Right cardiac atrium (tissue), 5 donors: Measurements from ENCODE around the gene CDC37L1. TPM values are rescaled to one million over a fixed set of nuclear protein-coding genes. Genes with fewer than 3 reads are reported as not detected.
"Not testable (repeated sequence)": the region's sequence is repeated elsewhere in the genome, so short reads cannot be mapped to it uniquely, and the experiment has no call there.

Source experiments
- ATAC-seq, 2 donors: fragments of 200-7000 bp; cut with Tn5 transposase; one replicate each; pipeline versions ENCODE4 v1.8.0 to v1.9.1; 2020; ENCODE audit warnings: moderate library complexity in 2 of 2, mild to moderate bottlenecking in 1 of 2
- DNase-seq, 3 donors: peaks; one replicate each; pipeline ENCODE4 v3.0.0-alpha.2; 2020
- H3K27ac ChIP-seq: one replicate; pipeline ENCODE4 v1.5.1; 2013; ENCODE audit warnings: mild to moderate bottlenecking, low read length, control low read depth, moderate library complexity
- H3K27me3 ChIP-seq: one replicate; pipeline ENCODE4 v1.6.1; 2013; ENCODE audit not compliant: control insufficient read depth, insufficient read depth
- H3K4me1 ChIP-seq: one replicate; pipeline ENCODE4 v1.6.1; 2013; ENCODE audit warnings: low read length; ENCODE audit not compliant: control insufficient read depth, insufficient read depth
- H3K4me3 ChIP-seq: one replicate; pipeline ENCODE4 v1.5.1; 2013; ENCODE audit warnings: low read length, control low read depth
- H3K9me3 ChIP-seq: one replicate; pipeline ENCODE4 v1.6.1; 2013; ENCODE audit warnings: low read length; ENCODE audit not compliant: control insufficient read depth
- WGBS: extraction: QIAGEN DNeasy Blood & Tissue Kit; methylation state at CpG from one replicate; pipeline ENCODE4 v1.1.7; 2013; 5-methylcytosine and 5-hydroxymethylcytosine counted together
- intact Hi-C, 4 donors: fragments of 100-400 bp; cut with DNase I; formaldehyde crosslinking; loops; one replicate each; pipeline versions ENCODE4 v1.11.0 to v1.14.0; 2022 to 2023
- polyA plus RNA-seq: library from polyadenylated mRNA; stranded (reverse); fragments of 200-250 nt; gene quantifications from one replicate; pipeline ENCODE4 v1.2.3, GENCODE V29; 2013
- total RNA-seq, 4 donors: library from RNA; stranded (reverse); fragmentation: NEBNext Ultra II Directional; extraction: Animal tissue kit (Norgen Biotek cat#: 25700); gene quantifications; one replicate each; pipeline ENCODE4 v1.2.1, GENCODE V29; 2021
- donor health status: healthy with polysubstance abuse.
- donor health status: DM: no; HTN: yes; CAD: no.
- donor health status: DM: no; HTN: no; CAD: no.
- donor health status: DM: no; HTN: yes; CAD: no; lungs with severe emphysema.
- donor health status: DM: yes; HTN: yes; CAD: no.

The CDC37L1 gene
- total and polyA plus RNA-seq, 5 donors: 23.7 to 48.4 (median 41.2) TPM

DNA sequence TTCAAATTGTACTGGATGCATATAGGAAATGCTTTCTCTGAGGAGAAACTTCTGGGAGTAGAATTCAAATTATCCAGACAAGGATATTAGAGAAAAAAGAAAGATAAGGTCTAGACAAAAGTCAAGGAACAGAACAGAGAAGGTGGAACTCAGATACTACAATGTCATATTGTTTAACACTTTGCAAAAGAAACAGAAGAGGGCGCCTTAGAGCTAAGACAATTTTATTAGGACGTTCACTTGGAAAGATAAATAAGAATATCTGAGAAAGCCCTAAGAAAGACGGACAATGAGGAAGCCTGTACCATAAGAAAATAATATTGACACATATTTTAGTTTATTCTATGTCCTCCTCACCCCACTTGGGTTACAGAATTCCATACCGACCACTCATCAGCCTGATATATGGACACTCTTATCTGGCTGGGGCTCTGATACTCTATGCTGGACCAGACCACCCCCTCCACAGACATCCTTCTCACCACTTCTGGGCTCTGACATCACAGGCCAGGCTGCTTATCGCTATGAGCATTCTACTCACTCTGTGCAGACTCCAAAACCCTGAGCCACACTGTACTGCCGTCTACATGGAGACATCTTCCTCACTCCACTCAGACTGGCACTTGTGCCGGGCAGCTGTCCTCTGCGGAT, 70.8 kb downstream of the CDC37L1 start:
- DNase-seq: no peak
- ATAC-seq: peak in 1 of 2 donors; percentile 66
- Histone ChIP-seq H3K27ac (no peak overlapping the region), H3K9me3 (no peaks in the 10 kb centered on the region), H3K4me1 (peaks cover 2% of the 10 kb centered on the region), H3K4me3 (no peak overlapping the region), H3K27me3 (no peaks in the 10 kb centered on the region)
- WGBS: 19% methylated on average over 8 of the region's 8 CpGs
- intact Hi-C loops: loop anchor here in 2 of 4 donors (10.0 kb wide), 2 partner anchors 685 to 845 kb away; partner anchors contain the start of gene PLGRKT (in 1 of the 2)

DNA sequence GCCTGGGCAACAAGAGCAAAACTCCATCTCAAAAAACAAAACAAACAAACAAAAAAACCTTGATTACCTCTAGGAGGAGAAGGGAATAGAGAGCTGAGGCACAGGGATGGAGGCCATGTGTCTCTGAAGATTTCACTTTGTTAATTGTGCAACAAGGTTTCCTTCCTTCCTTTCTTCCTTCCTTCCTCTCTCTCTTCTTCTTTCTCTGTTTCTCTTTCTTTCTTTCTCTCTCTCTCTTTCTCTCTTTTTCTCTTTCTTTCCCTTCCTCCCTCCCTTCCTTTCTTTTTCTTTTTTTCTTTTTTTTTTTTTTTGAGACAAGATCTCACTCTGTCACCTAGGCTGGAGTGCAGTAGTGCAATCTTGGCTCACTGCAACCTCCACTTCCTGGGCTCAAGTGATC, 75.2 kb downstream of the CDC37L1 start:
- not testable (repeated sequence) for H3K4me3 ChIP-seq, H3K9me3 ChIP-seq, ATAC-seq, DNase-seq, H3K27me3 ChIP-seq, H3K27ac ChIP-seq, H3K4me1 ChIP-seq
- intact Hi-C loops: loop anchor here in 2 of 4 donors (10.0 kb wide), 2 partner anchors 680 to 840 kb away; partner anchors contain the start of gene PLGRKT (in 1 of the 2)

DNA sequence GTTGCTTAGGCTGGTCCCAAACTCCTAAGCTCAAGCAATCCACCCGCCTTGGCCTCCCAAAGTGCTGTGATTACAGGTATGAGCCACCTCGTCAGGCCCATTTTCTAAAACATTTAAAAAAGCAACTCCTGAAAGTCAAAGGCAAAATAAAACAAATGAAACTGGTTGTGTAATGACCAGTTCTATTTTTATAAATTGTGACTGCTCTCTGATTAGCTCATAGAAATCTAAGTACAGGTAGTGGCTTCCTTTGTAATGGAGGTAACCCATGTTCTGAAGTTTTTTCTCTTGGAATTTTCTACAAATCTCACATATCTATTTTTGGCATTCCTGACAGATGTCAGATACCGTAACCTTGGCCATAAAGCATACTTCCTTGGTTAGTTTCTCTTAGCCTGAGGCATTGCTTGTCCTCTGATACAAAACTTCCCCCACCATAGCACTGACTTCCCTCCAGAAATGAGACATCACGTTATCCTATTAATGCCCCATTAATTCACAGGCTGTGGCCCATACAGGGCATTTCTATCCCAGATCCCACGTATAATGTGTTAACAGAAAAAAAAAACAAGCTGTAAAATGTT, 75.7 kb downstream of the CDC37L1 start:
- DNase-seq (no peak), ATAC-seq (no peak)
- intact Hi-C loops: loop anchor here in 2 of 4 donors (10.0 kb wide), 2 partner anchors 680 to 840 kb away; partner anchors contain the start of gene PLGRKT (in 1 of the 2)
- H3K27ac ChIP-seq: no peak overlapping the region
- H3K27me3 ChIP-seq: no peaks in the 10 kb centered on the region
- peaks cover 2% of the 10 kb centered on the region for H3K4me1 ChIP-seq
- 60% methylated on average over 5 of the region's 5 CpGs for WGBS
- H3K9me3 ChIP-seq: no peaks in the 10 kb centered on the region
- H3K4me3 ChIP-seq: no peak overlapping the region

DNA sequence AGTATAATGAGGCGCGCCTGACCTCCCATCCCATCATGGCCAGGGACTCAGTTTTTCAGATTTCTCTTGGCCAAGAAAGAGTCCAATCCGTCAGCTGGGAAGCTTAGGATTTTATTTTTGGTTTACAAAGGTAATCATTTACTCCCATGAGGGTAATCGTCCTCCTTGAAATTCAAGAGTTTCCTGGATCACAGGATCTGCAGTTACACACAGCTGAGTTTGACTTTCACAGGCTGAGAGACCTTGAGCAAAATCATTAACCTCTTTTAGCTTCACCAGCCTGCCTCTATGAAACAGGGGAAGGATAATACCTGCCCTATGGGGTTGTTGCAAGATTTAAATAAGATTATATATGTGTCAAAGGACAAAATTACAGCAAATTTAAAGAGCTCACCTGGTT, 77.1 kb downstream of the CDC37L1 start:
- no peak for ATAC-seq
- Histone ChIP-seq H3K4me1 (no peaks in the 10 kb centered on the region), H3K27me3 (no peaks in the 10 kb centered on the region), H3K4me3 (no peak overlapping the region), H3K27ac (no peak overlapping the region), H3K9me3 (no peaks in the 10 kb centered on the region)
- DNase-seq: no peak
- intact Hi-C loops: loop anchor here in 2 of 4 donors (10.0 kb wide), 2 partner anchors 678 to 838 kb away; partner anchors contain the start of gene PLGRKT (in 1 of the 2)
- WGBS: 62% methylated on average over 4 of the region's 4 CpGs

Other genes with a start within 250 kb of the CDC37L1 start
- 1 to 10 TPM; 1.1 to 2.1 (median 1.6) TPM for gene SLC1A1, start 189.1 kb upstream of the CDC37L1 start, total RNA-seq
- 1.1 TPM for gene SLC1A1, start 189.1 kb upstream of the CDC37L1 start, polyA plus RNA-seq
- 1 to 10 TPM; 3.4 to 4.5 (median 3.8) TPM for gene PLPP6, start 17.3 kb upstream of the CDC37L1 start, total RNA-seq
- gene PLPP6, start 17.3 kb upstream of the CDC37L1 start, polyA plus RNA-seq: 2.1 TPM
- 1 to 10 TPM; 1.4 to 1.7 (median 1.6) TPM for gene SPATA6L, start 13.1 kb upstream of the CDC37L1 start, total RNA-seq
- gene SPATA6L, start 13.1 kb upstream of the CDC37L1 start, polyA plus RNA-seq: 0.59 TPM
- gene AK3, start 61.6 kb downstream of the CDC37L1 start, total RNA-seq: 100 to 1,000 TPM; 111 to 153 (median 125) TPM
- 91.3 TPM for gene AK3, start 61.6 kb downstream of the CDC37L1 start, polyA plus RNA-seq
- gene RCL1, start 113.4 kb downstream of the CDC37L1 start, total RNA-seq: 1 to 10 TPM; 6.1 to 8.1 (median 6.6) TPM
- 4.8 TPM for gene RCL1, start 113.4 kb downstream of the CDC37L1 start, polyA plus RNA-seq